ENCODE results near the gene TEX44. TPM values are rescaled to one million over a fixed set of nuclear protein-coding genes. Genes with fewer than 3 reads are reported as not detected.

Gene TEX44
- total RNA-seq, 1 experiment from 2014 or later: not detected

GRCh38 chr2:231615058-231615671 lies 22.5 kb downstream of the TEX44 start:
- peak overlapping the region; percentile 92 for H3K27ac ChIP-seq (ENCODE audit: low read length)
- TF ChIP-seq CTCF (IDR thresholded peaks at IDR 0.05): no peak
- no peak for TF ChIP-seq SIN3A (IDR thresholded peaks at IDR 0.05; ENCODE audit: borderline replicate concordance, insufficient read depth, low read depth, low read length)
- no peak for TF ChIP-seq REST (IDR thresholded peaks at IDR 0.05; ENCODE audit: insufficient read depth in 1 of 2, low read depth in 2 of 2, low read length in 1 of 2)
- no peak for TF ChIP-seq POLR2AphosphoS5 (IDR thresholded peaks at IDR 0.05; ENCODE audit: low read depth, low read length)
- no peak for TF ChIP-seq TCF7L2 (IDR thresholded peaks at IDR 0.05; ENCODE audit: low read depth, low read length)
- H3K36me3 ChIP-seq (ENCODE audit: control insufficient read depth, insufficient read depth, low read length): no peaks in the 10 kb centered on the region
- in situ Hi-C loops (cut with HindIII; ENCODE audit: low pct_unique_long_range_greater_than_20kb, low sequenced_read_pairs): no loop called here
- DNase-seq (ENCODE audit: low read depth, low spot score) (no peak), ATAC-seq (no peak)
- H3K4me3 ChIP-seq (ENCODE audit: low read depth in 2 of 2, low read length in 2 of 2): no peak overlapping the region
- H3K27me3 ChIP-seq (ENCODE audit: control insufficient read depth, insufficient read depth, low read length): no peaks in the 10 kb centered on the region
- CTCF ChIA-PET: no interaction called here
- H3K9me3 ChIP-seq (ENCODE audit: control insufficient read depth, insufficient read depth, low read depth, low read length): no peaks in the 10 kb centered on the region
- intact Hi-C loops (cut with micrococcal nuclease; ENCODE audit: unreplicated experiment): loop anchor here (10.0 kb wide), 1 partner anchor 170 kb away; the partner anchor contains the start of genes COPS7B and PDE6D
- no TSS peak for BruUV-seq (replicated peaks)
- peaks cover 63% of the 10 kb centered on the region for H3K4me1 ChIP-seq (ENCODE audit: control insufficient read depth, insufficient read depth, low read length)
- POLR2A ChIA-PET: interaction anchor here (0.6 kb wide), 1 partner anchor 9 kb away, joined by 3 read pairs; no protein-coding TSS in a partner anchor

GRCh38 chr2:231616296-231616695 lies 23.6 kb downstream of the TEX44 start:
- Histone ChIP-seq H3K9me3 (ENCODE audit: control insufficient read depth, insufficient read depth, low read depth, low read length) (no peaks in the 10 kb centered on the region), H3K27me3 (ENCODE audit: control insufficient read depth, insufficient read depth, low read length) (no peaks in the 10 kb centered on the region), H3K4me1 (ENCODE audit: control insufficient read depth, insufficient read depth, low read length) (peaks cover 74% of the 10 kb centered on the region), H3K27ac (ENCODE audit: low read length) (peak overlapping the region; percentile 73), H3K4me3 (ENCODE audit: low read depth in 2 of 2, low read length in 2 of 2) (no peak overlapping the region), H3K36me3 (ENCODE audit: control insufficient read depth, insufficient read depth, low read length) (no peaks in the 10 kb centered on the region)
- in situ Hi-C loops (cut with HindIII; ENCODE audit: low pct_unique_long_range_greater_than_20kb, low sequenced_read_pairs): no loop called here
- no TSS peak for BruUV-seq (replicated peaks)
- ChIA-PET CTCF (interaction anchor here (1.8 kb wide), 1 partner anchor 53 kb away, joined by 4 read pairs; no protein-coding TSS in a partner anchor), POLR2A (no interaction called here)
- ATAC-seq: no peak
- no peak for DNase-seq (ENCODE audit: low read depth, low spot score)
- intact Hi-C loops (cut with micrococcal nuclease; ENCODE audit: unreplicated experiment): loop anchor here (10.0 kb wide), 1 partner anchor 169 kb away; the partner anchor contains the start of genes COPS7B and PDE6D
- TF ChIP-seq POLR2AphosphoS5 (IDR thresholded peaks at IDR 0.05; ENCODE audit: low read depth, low read length) (no peak), REST (IDR thresholded peaks at IDR 0.05; ENCODE audit: insufficient read depth in 1 of 2, low read depth in 2 of 2, low read length in 1 of 2) (no peak), CTCF (IDR thresholded peaks at IDR 0.05) (no peak), TCF7L2 (IDR thresholded peaks at IDR 0.05; ENCODE audit: low read depth, low read length) (no peak), SIN3A (IDR thresholded peaks at IDR 0.05; ENCODE audit: borderline replicate concordance, insufficient read depth, low read depth, low read length) (no peak)
